ENCODE results near the gene DENND4C.
A peak's percentile ranks its signal among the peaks of the same experiment; 100 is the strongest.
"Not testable (repeated sequence)": the region's sequence is repeated elsewhere in the genome, so short reads cannot be mapped to it uniquely, and the experiment has no call there.

Gene DENND4C

GRCh38 chr9:19230355-19231125 is at the start of gene DENND4C:
Gene DENND4C, plus strand, starts transcription at chr9:19230693. Its CDS starts 45,482 bp downstream, at chr9:19276175.
- DNase-seq: peak in 57 of 58 donors; percentile 26 to 97 (median 86)

GRCh38 chr9:19180991-19181390 is 49.5 kb upstream of the DENND4C start:
- DNase-seq: no peak

- DNase-seq: no peak
These were observed 48.9 kb upstream of the DENND4C start for GRCh38 chr9:19181561-19181960.

GRCh38 chr9:19184144-19184917 is 46.2 kb upstream of the DENND4C start:
- peak in 27 of 58 donors; percentile 1 to 51 (median 8) for DNase-seq

- DNase-seq: no peak
These were observed 45.3 kb upstream of the DENND4C start for GRCh38 chr9:19185191-19185590.

GRCh38 chr9:19186232-19186631 is 44.3 kb upstream of the DENND4C start:
- DNase-seq: no peak

- no peak for DNase-seq
These were observed 41.7 kb upstream of the DENND4C start for GRCh38 chr9:19188771-19189170.

GRCh38 chr9:19192202-19193028 is 38.1 kb upstream of the DENND4C start:
- no peak for DNase-seq

GRCh38 chr9:19193029-19193324 is 37.5 kb upstream of the DENND4C start:
- no peak for DNase-seq

- DNase-seq: not testable (repeated sequence)
These were observed 37.0 kb upstream of the DENND4C start for GRCh38 chr9:19193358-19193973.

- no peak for DNase-seq
These were observed 32.1 kb upstream of the DENND4C start for GRCh38 chr9:19198406-19198805.

GRCh38 chr9:19199012-19199411 is 31.5 kb upstream of the DENND4C start:
- no peak for DNase-seq

GRCh38 chr9:19200229-19200628 is 30.3 kb upstream of the DENND4C start:
- peak in 10 of 58 donors; percentile 0 to 38 (median 3) for DNase-seq

GRCh38 chr9:19201899-19202891 is 28.3 kb upstream of the DENND4C start:
- no peak for DNase-seq

GRCh38 chr9:19203058-19203457 is 27.4 kb upstream of the DENND4C start:
- no peak for DNase-seq

- DNase-seq: no peak
These were observed 21.8 kb upstream of the DENND4C start for GRCh38 chr9:19208653-19209052.

- DNase-seq: no peak
These were observed 21.3 kb upstream of the DENND4C start for GRCh38 chr9:19209188-19209587.

- DNase-seq: no peak
These were observed 16.7 kb upstream of the DENND4C start for GRCh38 chr9:19213823-19214222.

GRCh38 chr9:19216466-19216865 is 14.0 kb upstream of the DENND4C start:
- no peak for DNase-seq

- no peak for DNase-seq
These were observed 9.2 kb upstream of the DENND4C start for GRCh38 chr9:19221326-19221725.

All from anterior cingulate cortex (tissue), 58 donors.